NCI-H2107 (cell line): ENCODE results near the gene TOPAZ1.
A peak's percentile ranks its signal among the peaks of the same experiment; 100 is the strongest.

Experiments
- DNase-seq: peaks from one replicate; lab custom pipeline; 2025; lab: John Stamatoyannopoulos, UW

Gene TOPAZ1

DNA sequence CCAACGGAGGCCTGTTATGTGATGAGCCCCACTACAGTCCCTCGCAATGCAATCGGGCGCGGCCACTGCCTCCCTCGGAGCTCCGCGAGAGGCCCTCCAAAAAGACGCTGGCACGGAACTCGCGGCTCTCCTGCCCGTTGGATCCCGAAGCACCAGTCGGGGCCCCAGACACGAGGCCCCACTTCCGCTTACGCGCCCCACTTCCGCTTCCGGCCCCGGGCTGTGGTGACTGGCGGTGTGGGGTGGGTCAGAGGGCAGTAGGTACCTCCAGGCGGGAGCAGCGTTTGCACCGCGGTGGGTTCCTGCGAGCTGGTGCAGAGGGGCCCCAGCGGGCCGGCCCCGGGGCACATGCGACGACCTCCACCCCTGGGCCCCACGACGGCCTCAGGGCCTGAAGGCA lies at the start of gene TOPAZ1:
Gene TOPAZ1 (plus strand): TSS at position 181 of the 400 bp plus-strand sequence. CDS start 168 bp downstream, at position 349.
- DNase-seq = no peak

- DNase-seq = peak; percentile 36
Observed at GRCh38 chr3:44198284-44199269, 43.1 kb upstream of the TOPAZ1 start.

GRCh38 chr3:44206261-44206660 lies 35.4 kb upstream of the TOPAZ1 start:
- DNase-seq = no peak

- DNase-seq = no peak
Observed at GRCh38 chr3:44206862-44207652, 34.6 kb upstream of the TOPAZ1 start.

DNA sequence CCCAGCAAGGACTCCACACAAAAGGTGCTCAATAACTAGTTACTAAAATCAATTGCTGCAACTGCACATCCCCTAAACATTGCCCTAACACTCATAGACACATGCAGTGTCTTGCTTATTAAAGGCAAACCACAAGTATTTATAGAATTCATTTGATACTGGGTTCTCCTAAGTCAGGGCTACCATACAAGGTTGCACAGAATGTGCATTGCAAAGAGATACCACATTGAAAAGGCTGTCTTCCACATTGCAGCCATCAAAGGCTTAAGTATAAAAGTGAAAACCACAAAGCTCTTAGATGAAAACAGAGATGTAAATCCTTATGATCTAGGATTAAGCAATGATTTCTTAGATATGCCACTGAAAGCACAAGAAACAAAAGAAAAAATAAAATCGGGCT lies 33.6 kb upstream of the TOPAZ1 start:
- DNase-seq = no peak

DNA sequence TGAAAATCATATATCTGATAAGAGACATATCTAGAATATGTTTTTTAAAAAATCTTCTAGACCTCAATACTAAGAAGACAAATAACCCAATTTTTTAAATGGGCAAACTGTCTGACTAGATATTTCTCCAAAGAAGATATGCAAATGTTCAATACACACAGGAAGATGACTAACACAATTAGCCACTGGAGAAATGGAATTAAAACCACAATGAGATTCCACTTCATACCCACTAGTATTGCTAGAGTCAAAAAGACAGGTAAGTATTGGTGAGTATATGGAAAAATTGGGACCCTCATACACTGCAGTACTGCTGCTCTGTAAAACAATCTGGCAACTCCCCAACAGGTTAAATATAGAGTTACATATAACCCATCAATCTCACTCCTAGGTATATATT lies 33.1 kb upstream of the TOPAZ1 start:
- DNase-seq = no peak

GRCh38 chr3:44210967-44211366 lies 30.7 kb upstream of the TOPAZ1 start:
- no peak for DNase-seq

- no peak for DNase-seq
Observed at GRCh38 chr3:44222337-44222736, 19.3 kb upstream of the TOPAZ1 start.

DNA sequence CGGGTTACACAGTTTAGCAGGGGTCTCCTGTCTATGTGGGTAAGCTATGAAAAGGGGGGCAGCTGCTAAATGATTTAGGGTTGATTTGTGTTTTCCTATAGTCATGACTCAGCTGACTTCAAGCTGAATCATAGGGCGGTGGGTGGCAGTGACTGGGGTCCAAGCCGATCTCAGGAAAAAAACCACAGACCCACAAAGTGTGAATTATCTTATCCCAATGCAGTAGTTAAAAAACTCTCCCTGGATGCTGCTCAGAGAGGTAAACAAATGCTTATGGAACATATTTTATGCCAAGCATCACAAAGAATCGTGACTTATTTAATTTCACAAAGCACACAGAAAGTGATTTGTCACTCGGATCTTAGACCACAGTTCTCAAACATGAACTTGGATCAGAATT lies 18.4 kb upstream of the TOPAZ1 start:
- no peak for DNase-seq

- no peak for DNase-seq
Observed at GRCh38 chr3:44224131-44224530, 17.6 kb upstream of the TOPAZ1 start.

DNA sequence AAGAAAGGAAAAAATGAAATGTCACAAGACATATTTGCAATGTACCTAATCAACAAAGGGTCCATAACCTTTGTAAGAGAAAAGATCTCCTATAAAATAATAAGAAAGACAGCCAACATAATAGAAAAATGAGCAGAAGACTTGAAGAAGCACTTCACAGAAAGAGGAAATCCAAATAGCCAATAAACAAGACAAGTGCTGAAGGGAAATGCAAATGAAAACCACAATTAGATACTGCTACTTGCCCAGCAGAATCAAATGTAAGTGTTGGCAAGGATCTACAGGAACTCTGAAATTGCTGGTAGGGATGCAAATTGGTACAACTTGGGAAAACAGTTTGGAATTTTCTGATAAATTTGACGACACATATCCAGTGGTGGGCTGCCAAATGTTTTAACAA lies 15.1 kb upstream of the TOPAZ1 start:
- DNase-seq = no peak

GRCh38 chr3:44227632-44228031 lies 14.1 kb upstream of the TOPAZ1 start:
- DNase-seq = no peak

DNA sequence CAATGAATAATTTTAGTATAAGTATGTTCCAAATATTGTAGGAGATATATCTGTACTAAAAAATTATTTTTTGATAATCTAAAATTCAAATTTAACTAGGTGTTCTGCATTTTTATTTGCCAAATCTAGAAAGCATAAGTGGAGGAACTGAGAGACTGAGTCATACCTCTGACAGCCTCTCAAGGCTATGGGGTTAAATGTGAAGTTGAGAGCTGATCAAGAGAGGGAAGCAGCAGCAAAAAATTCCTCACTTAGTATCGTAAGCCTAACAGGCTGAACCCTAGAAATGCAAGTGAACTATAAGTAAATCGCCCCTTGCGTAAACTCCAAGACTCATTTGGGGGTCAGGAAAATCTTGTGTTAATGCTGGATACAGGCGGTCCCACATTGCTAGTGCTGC lies 12.8 kb upstream of the TOPAZ1 start:
- DNase-seq = no peak

GRCh38 chr3:44232407-44232806 lies 9.3 kb upstream of the TOPAZ1 start:
- DNase-seq = no peak

DNA sequence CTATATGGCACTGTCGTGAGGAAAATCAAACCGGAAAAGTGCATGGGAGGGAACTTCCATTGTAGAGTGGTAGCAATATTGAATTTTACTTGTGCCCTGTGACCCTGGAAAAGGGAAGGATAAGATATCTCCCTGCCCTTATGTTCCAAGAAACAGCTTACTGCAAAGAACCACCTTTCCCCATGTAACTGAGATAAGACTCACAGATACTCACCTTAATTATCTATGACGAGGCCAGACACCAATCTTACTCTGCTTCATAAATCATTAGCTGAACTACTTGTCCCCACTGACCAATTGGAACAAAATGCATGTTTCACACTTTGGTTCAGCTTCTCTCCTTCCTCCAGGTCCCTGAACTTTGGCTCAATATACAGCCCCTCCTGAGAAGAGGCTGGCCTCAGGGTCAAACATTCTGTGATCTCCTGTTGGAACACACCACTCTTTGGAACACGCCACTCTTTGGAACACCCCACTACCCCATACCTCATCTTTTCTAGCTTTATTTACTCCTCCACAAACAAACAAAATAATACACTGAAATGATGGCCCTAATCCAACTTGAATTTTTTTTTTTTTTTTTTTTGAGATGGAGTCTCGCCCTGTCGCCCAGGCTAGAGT lies 6.9 kb upstream of the TOPAZ1 start:
- no peak for DNase-seq

DNA sequence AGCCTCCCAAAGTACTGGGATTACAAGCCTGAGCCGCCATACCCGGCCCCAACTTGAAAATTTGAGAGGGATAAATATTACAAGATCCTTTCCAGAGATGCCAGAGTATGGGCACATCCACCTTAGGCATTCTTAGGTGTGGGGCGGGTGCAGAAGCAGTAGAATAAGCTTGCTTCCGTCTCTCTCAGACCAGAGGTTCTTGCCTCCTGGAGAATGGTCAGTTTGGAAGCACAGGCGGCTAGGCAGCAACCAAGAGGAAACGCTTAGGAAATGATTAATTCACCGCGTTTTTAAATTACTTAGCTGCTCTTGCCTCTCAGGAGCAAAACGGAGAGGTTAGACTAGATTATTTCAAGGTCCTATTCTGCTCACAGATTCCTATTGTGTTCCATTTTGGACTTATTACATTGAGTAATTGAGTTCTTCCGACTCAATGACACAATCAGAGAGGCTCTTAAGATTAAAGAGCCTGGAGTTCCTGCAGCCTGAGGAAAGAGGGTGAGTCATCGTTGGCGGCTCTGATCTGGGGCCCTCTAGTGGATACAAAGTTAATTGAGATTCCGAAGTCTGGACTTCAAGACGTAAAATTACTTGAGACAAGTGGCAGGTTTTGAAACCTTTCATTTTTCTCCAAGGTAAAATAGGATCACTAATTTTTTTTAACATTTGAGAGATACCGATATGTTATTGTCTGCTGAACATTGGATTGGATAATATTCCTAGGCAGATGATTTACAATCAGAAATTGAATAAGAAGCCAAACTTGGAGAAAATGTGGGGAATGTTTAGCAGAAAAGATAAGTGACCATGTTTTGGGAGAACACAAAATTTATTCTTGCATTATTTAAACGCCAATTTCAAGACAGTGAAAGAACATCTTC lies 5.8 kb upstream of the TOPAZ1 start:
- peak; percentile 33 for DNase-seq

- no peak for DNase-seq
Observed at GRCh38 chr3:44236485-44236908, 5.2 kb upstream of the TOPAZ1 start.

GRCh38 chr3:44237161-44237560 lies 4.5 kb upstream of the TOPAZ1 start:
- DNase-seq = no peak

DNA sequence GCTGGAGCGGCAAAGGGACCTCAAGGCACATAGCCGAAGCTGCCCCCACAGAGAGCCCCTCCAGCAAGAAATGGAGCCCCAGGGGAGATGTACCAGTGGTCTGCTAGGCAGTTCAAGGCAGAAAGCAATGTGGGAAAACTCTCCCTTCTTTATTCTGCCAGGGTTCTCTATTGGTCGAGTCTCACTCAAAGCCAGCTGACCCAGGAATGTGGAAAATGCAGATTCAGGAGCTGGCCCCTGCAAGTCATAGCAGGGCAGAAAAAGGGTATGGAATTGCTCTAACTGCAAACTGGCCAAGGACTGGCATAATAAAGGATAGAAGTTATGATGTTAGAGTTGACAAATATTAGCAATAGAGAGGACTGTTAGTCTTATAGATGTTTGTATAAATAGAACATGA lies 4.0 kb upstream of the TOPAZ1 start:
- no peak for DNase-seq

DNA sequence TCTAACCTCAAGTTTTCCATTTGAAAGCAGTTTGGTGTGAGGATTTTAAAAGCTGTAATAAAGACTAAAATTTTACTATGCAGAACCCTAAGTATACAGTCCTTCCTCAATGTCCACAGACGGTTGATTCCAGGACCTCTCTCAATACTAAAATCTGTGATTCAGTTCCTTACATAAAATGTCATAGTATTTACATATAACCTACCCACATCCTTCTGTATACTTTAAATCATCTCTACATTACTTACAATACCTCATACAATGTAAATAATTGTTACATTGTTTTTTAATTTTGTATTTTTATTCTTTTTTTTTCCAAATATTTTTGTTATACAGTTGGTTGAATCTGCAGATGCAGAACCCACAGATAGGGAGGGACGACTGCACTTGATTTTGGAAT lies 2.8 kb upstream of the TOPAZ1 start:
- DNase-seq = no peak

DNA sequence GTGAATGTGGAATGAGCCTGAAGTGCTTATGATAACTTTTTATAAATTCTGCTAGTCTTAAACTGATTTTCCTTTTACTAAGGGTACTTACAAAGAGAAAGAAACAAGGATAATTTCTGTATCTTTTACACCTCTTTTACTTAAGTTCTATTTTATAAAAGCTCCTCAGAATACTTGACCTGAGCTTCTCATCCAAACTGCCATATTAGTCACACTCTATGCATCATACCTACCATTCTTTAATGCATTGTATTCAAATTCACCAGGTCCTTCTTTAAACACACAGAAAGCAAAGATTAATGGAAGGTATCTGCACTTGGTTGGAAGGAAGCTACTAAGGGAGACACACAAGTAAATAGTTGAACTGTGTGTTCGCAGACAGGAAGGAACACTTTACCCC lies 1.6 kb upstream of the TOPAZ1 start:
- no peak for DNase-seq

DNA sequence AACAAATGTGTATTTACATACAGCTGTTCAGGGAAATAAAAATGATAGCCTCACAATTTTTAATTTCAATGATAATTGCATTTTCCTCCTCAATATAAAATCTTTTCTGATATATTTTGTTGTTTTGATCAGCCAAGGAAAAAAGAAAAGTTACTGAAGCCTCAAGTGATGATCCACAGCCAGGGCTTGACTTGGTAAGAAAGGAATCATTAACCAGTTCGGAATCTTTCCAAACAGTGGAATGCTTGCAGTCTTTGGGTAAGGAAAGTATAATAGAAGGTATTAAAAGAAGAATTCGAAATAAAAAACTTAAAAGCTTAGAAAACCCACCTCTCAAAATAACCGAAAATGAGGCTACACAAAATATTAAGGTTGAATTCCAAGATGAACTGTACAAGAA lies 1.0 kb downstream of the TOPAZ1 start:
- no peak for DNase-seq
